Kidney (tissue), 22 donors: ENCODE data around the gene CCDC175. TPM values are rescaled to one million over a fixed set of nuclear protein-coding genes. Genes with fewer than 3 reads are reported as not detected.

ENCODE experiments used
- DNase-seq, 5 donors: peaks; one replicate each; pipeline ENCODE4 v3.0.0-alpha.2; 2013 to 2020
- FAIRE-seq: peaks from 2 replicates; lab custom pipeline; 2012; peaks lifted over from hg19 to GRCh38; lab: Jason Lieb, UNC
- H3K27ac ChIP-seq, 2 donors: one replicate each; pipeline ENCODE4 v1.7.0; 2013; ENCODE audit warnings: low read depth in 2 of 2, low read length in 2 of 2, inconsistent platforms in 1 of 2
- H3K27me3 ChIP-seq: one replicate; pipeline ENCODE4 v1.7.1; 2013; ENCODE audit warnings: low read length, inconsistent platforms; ENCODE audit not compliant: control insufficient read depth, insufficient read depth
- H3K36me3 ChIP-seq, 3 donors: one replicate each; pipeline versions ENCODE4 v1.7.0 to v1.7.1; 2013; ENCODE audit warnings: low read length in 3 of 3, control low read depth in 1 of 3, inconsistent platforms in 1 of 3; ENCODE audit not compliant: insufficient read depth in 3 of 3, control insufficient read depth in 2 of 3
- H3K4me1 ChIP-seq, 3 donors: one replicate each; pipeline versions ENCODE4 v1.7.0 to v1.7.1; 2013; ENCODE audit warnings: low read length in 3 of 3, inconsistent platforms in 1 of 3, low read depth in 1 of 3; ENCODE audit not compliant: control insufficient read depth in 2 of 3, insufficient read depth in 2 of 3
- H3K4me3 ChIP-seq, 3 donors: one replicate each; pipeline versions ENCODE4 v1.7.0 to v1.8.1; 2013; ENCODE audit warnings: low read length in 3 of 3, control low read depth in 1 of 3, inconsistent platforms in 1 of 3
- H3K9ac ChIP-seq, 3 donors: one replicate each; pipeline versions ENCODE4 v1.7.0 to v1.7.1; 2013; ENCODE audit warnings: low read length in 3 of 3, control low read depth in 1 of 3, inconsistent platforms in 1 of 3
- H3K9me3 ChIP-seq, 3 donors: one replicate each; pipeline versions ENCODE4 v1.7.0 to v1.7.1; 2013; ENCODE audit warnings: low read length in 3 of 3, control low read depth in 1 of 3, inconsistent platforms in 1 of 3; ENCODE audit not compliant: control insufficient read depth in 2 of 3, insufficient read depth in 1 of 3
- intact Hi-C: fragments of 100-400 bp; cut with DNase I; formaldehyde crosslinking; loops from one replicate; pipeline ENCODE4 v1.11.1; 2022
- long read RNA-seq, 10 donors: library from polyadenylated mRNA in 1 of 10; unstranded in 1 of 10; transcript quantifications; one replicate each; pipeline ENCODE4 v2.0.0 and lab custom pipeline, GENCODE V29; 2021 to 2026
- polyA plus RNA-seq: library from polyadenylated mRNA; stranded (reverse); fragments of 350-450 nt; fragmentation: Illumina TruSeq; extraction: RNeasy Lipid Tissue Mini Kit (QIAGEN cat#74804); gene quantifications from one replicate; pipeline ENCODE4 v1.2.3, GENCODE V29; 2014; ENCODE audit warnings: low read depth, low replicate concordance; ENCODE audit not compliant: insufficient read depth
- total RNA-seq: library from RNA; stranded (reverse); fragmentation: NEBNext Ultra II Directional; extraction: Animal tissue kit (Norgen Biotek cat#: 25700); gene quantifications from one replicate; pipeline ENCODE4 v1.2.1, GENCODE V29; 2021
- TF ChIP-seq, protein P1 (sequence below): IDR thresholded peaks from 3 replicates; pipeline ENCODE4 v1.5.1; 2012; ENCODE audit warnings: mild to moderate bottlenecking, moderate library complexity, borderline replicate concordance; ENCODE audit not compliant: insufficient read depth; ENCODE audit errors: extremely low read depth
- donor health status: control.
- donor health status: control.
- donor health status: control.
- donor health status: control.
- donor health status: control.
- donor health status: DM: yes; HTN: yes; CAD: no.
- donor health status: Normal renal cell carcinoma (clear cell type).

Gene CCDC175
- total RNA-seq (not detected), polyA plus RNA-seq (not detected)
- long read RNA-seq, donor 1, partial matches to known transcripts = 8 of 8 reads
- long read RNA-seq, donor 1, other reads (novel, unspliced or antisense) = 0 of 8 reads
- long read RNA-seq, donor 2 = 0 reads
- long read RNA-seq, donor 3 = 0 reads
- long read RNA-seq, donor 4 = 0 reads
- long read RNA-seq, donor 5 = 0 reads
- long read RNA-seq, donor 6 = 0 reads
- long read RNA-seq, donor 7 = 0 reads
- long read RNA-seq, donor 8 = 0 reads
- long read RNA-seq, donor 9 = 0 reads
- long read RNA-seq, donor 10 = 0 reads

DNA sequence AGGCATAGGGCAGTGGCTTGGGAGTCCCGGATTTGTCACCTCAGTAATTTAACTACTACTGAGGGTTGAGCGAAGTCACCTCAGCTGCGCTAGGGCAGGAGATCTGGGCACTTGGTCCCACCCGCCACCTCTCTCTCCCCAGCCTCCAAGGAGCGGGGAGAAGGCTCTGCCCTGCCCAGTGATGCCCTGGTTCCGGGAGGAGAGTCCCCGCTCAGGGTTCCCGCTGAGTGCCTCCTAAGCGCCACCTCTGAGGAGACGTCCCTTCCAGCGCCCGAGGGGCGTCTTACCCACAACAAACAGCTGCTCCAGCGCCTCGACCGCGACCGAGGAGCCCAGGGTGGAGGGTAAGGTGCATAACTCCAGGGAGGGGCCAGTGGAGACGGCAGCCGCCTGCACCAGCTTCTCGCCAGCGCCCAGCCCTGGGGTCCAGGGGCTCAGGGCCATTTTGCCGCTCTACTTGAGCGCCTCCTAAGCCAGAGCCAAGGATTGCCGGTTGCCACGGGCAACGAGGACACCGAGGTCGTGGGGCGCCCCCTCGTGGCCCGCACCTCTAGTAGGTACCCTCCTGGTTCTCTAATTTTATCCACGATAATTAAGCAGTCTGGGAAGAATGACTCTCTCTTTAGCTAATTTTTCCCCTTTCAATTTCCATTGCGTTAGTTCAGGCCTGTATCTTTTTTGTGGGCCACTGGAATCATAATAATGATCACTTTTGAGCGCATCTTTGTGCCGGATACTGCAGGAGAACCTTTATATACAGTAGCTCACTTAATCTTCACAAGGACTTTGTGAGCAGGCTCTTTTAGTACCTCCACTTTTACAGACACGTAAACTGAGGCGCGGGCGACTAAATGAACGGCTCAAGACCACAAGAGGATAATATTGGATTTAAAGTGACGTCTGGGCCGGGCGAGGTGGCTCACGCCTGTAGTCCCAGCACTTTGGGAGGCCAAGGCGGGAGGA is at the start of gene CCDC175:
TSS of gene CCDC175 (minus strand) at position 481 of the 963 bp plus-strand sequence. CDS start at position 444, 37 bp downstream.
- FAIRE-seq (no peak), DNase-seq (peak; percentile 93 to 97 (median 93))
- peak within 1 kb of the TSS in 2 of 3 donors; percentile 17 to 45 for H3K9ac ChIP-seq

DNA sequence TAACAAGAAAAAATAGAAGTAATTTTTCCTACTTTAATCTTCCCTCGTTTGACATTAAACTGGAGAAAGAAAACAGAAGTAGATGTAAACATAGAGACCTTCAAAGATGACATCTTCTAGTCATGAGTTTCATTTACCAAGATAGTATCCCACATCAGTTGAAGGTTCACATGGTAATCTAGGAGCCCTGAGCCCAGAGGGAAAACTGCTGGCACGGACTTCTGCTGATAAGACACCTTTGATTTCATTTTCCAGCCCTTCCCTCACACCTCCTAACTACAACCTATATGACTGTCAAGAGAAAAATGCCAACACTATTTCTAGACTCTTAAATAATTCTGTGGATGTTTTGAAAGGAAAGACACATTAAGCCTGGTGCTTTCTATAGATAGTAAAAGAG is 46.0 kb upstream of the CCDC175 start:
- Histone ChIP-seq H3K4me3 (no peak overlapping the region), H3K27me3 (no peaks in the 10 kb centered on the region), H3K9ac (no peak overlapping the region), H3K9me3 (no peaks in the 10 kb centered on the region), H3K27ac (no peak overlapping the region), H3K36me3 (no peaks in the 10 kb centered on the region), H3K4me1 (no peaks in the 10 kb centered on the region)
- no peak for DNase-seq
- TF ChIP-seq, protein P1, sequence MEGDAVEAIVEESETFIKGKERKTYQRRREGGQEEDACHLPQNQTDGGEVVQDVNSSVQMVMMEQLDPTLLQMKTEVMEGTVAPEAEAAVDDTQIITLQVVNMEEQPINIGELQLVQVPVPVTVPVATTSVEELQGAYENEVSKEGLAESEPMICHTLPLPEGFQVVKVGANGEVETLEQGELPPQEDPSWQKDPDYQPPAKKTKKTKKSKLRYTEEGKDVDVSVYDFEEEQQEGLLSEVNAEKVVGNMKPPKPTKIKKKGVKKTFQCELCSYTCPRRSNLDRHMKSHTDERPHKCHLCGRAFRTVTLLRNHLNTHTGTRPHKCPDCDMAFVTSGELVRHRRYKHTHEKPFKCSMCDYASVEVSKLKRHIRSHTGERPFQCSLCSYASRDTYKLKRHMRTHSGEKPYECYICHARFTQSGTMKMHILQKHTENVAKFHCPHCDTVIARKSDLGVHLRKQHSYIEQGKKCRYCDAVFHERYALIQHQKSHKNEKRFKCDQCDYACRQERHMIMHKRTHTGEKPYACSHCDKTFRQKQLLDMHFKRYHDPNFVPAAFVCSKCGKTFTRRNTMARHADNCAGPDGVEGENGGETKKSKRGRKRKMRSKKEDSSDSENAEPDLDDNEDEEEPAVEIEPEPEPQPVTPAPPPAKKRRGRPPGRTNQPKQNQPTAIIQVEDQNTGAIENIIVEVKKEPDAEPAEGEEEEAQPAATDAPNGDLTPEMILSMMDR = no peak
- intact Hi-C loops = no loop called here
- no peak for FAIRE-seq

More for the DNA sequence above, at the start of gene CCDC175:
- Histone ChIP-seq H3K36me3 (no peaks in the 10 kb centered on the region), H3K27me3 (no peaks in the 10 kb centered on the region), H3K4me1 (peaks cover 0 to 3% (median 0%) of the 10 kb centered on the region in 3 donors), H3K4me3 (peak within 1 kb of the TSS; percentile 47 to 68 (median 62)), H3K27ac (peak within 1 kb of the TSS in 1 of 2 donors; percentile 0), H3K9me3 (no peaks in the 10 kb centered on the region)
- TF ChIP-seq, protein P1 = peak; percentile 73
- intact Hi-C loops = no loop called here

DNA sequence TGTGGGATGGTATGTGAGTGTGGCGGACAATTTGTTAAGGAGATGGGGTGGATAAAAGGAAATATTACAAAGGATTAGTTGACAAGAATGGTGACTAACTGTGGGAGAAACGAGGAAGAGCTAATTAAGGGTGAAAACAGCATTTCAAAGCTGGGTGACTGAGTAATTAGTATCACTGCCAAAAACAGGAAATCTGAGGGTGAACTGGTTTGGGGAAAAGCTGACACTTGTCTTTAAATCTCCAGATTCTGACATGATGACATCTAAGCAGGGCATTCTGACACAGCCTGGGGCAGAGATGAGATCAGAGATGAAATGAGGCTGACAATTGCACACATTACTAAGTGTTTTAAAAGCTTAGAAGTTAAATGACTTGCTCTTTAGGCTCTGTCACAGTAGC is 42.4 kb upstream of the CCDC175 start:
- Histone ChIP-seq H3K4me3 (no peak overlapping the region), H3K36me3 (no peaks in the 10 kb centered on the region), H3K4me1 (no peaks in the 10 kb centered on the region), H3K9me3 (no peaks in the 10 kb centered on the region), H3K27me3 (no peaks in the 10 kb centered on the region), H3K9ac (no peak overlapping the region), H3K27ac (no peak overlapping the region)
- TF ChIP-seq, protein P1 = no peak
- no peak for FAIRE-seq
- intact Hi-C loops = no loop called here
- DNase-seq = no peak
